PC-3 (cell line): Measurements from ENCODE around the gene GAB2. TPM values are rescaled to one million over a fixed set of nuclear protein-coding genes. Genes with fewer than 3 reads are reported as not detected.
A peak's percentile ranks its signal among the peaks of the same experiment; 100 is the strongest.

Source experiments
- ATAC-seq: fragments of 200-7000 bp; cut with Tn5 transposase; 2 replicates; pipeline ENCODE4 v1.9.1; 2020; ENCODE audit warnings: mild to moderate bottlenecking, moderate library complexity
- BruUV-seq: library from RNA; stranded (reverse); fragments of 400-500 nt; replicated peaks from 2 replicates; lab custom pipeline; 2021; lab: Mats Ljungman, UMichigan
- CTCF ChIA-PET: fragments of 300-600 bp; sonication (Branson Sonifier 250); formaldehyde crosslinking; loops from one replicate; lab custom pipeline; 2022; ENCODE audit warnings: antibody characterized with exemption; lab: Charles Lee
- POLR2A ChIA-PET: fragments of 300-600 bp; sonication (Branson Sonifier 250); formaldehyde crosslinking; loops from one replicate; lab custom pipeline; 2022; ENCODE audit warnings: antibody characterized with exemption; ENCODE audit not compliant: unreplicated experiment; lab: Charles Lee
- DNase-seq: peaks from one replicate; pipeline ENCODE4 v3.0.0-alpha.2; 2015
- H2AFZ ChIP-seq: fragments of 300-600 bp; sonication (generic); 2 replicates; pipeline ENCODE4 v1.6.0; 2016; ENCODE audit warnings: antibody characterized with exemption, low read length
- H3F3A ChIP-seq: fragments of 300-600 bp; sonication (generic); one replicate; pipeline ENCODE4 v1.6.0; 2017; ENCODE audit warnings: antibody characterized with exemption, low read length, control low read depth, mild to moderate bottlenecking; ENCODE audit not compliant: unreplicated experiment
- H3K27ac ChIP-seq: fragments of 300-600 bp; sonication (generic); 2 replicates; pipeline ENCODE4 v1.5.1; 2016; ENCODE audit warnings: mild to moderate bottlenecking, low read length
- H3K27me3 ChIP-seq: fragments of 300-600 bp; sonication (generic); 2 replicates; pipeline ENCODE4 v1.6.1; 2016; ENCODE audit warnings: low read length, mixed read lengths
- H3K36me3 ChIP-seq: fragments of 300-600 bp; sonication (generic); 2 replicates; pipeline ENCODE4 v1.6.1; 2016; ENCODE audit warnings: low read depth, mixed run types, low read length, mixed read lengths
- H3K4me1 ChIP-seq: fragments of 300-600 bp; sonication (generic); 2 replicates; pipeline ENCODE4 v1.5.1; 2016; ENCODE audit warnings: low read length; ENCODE audit not compliant: insufficient read depth
- H3K4me2 ChIP-seq: fragments of 300-600 bp; sonication (generic); 2 replicates; pipeline ENCODE4 v1.6.0; 2016; ENCODE audit warnings: low read length
- H3K4me3 ChIP-seq: fragments of 300-600 bp; sonication (generic); 2 replicates; pipeline ENCODE4 v1.5.1; 2016; ENCODE audit warnings: mild to moderate bottlenecking, low read length, mixed read lengths
- H3K79me2 ChIP-seq: fragments of 300-600 bp; sonication (generic); 2 replicates; pipeline ENCODE4 v1.6.1; 2017; ENCODE audit warnings: low read length, mixed read lengths
- H3K9ac ChIP-seq: fragments of 300-600 bp; sonication (generic); 2 replicates; pipeline ENCODE4 v1.6.0; 2016; ENCODE audit warnings: mild to moderate bottlenecking, low read length
- H3K9me2 ChIP-seq: fragments of 300-600 bp; sonication (generic); replicated peaks from 2 replicates; pipeline ENCODE4 v1.6.1; 2016; ENCODE audit warnings: mixed run types, low read length, mixed read lengths
- H3K9me3 ChIP-seq: fragments of 300-600 bp; sonication (generic); 2 replicates; pipeline ENCODE4 v1.6.1; 2016; ENCODE audit warnings: low read length, mixed read lengths
- H4K20me1 ChIP-seq: fragments of 300-600 bp; sonication (generic); 2 replicates; pipeline ENCODE4 v1.6.1; 2016; ENCODE audit warnings: low read length, mixed read lengths
- CTCF ChIP-seq: fragments of 300-600 bp; sonication (generic); conservative IDR thresholded peaks from 2 replicates; pipeline ENCODE4 v1.5.1; 2017; ENCODE audit warnings: antibody characterized with exemption, low read depth, mild to moderate bottlenecking, low read length
- EZH2 ChIP-seq: fragments of 300-600 bp; sonication (generic); IDR thresholded peaks from one replicate; pipeline ENCODE4 v1.6.1; 2017; ENCODE audit warnings: antibody characterized with exemption, mild to moderate bottlenecking, low read length; ENCODE audit not compliant: unreplicated experiment
- EZH2phosphoT487 ChIP-seq: fragments of 300-600 bp; sonication (generic); IDR thresholded peaks from 2 replicates; pipeline ENCODE4 v1.6.1; 2018; ENCODE audit warnings: mild to moderate bottlenecking, antibody characterized with exemption, low read length, borderline replicate concordance
- intact Hi-C: fragments of 100-400 bp; cut with micrococcal nuclease; formaldehyde crosslinking; loops from 2 replicates; pipeline ENCODE4 v1.9.0; 2023
- total RNA-seq: library from RNA; depleted of rRNA; stranded (reverse); fragments of >200 nt; gene quantifications from 2 replicates; pipeline ENCODE4 v1.2.3, GENCODE V29; 2014

The GAB2 gene
- total RNA-seq, 1 experiment from 2014 or later: 7.1 TPM

GRCh38 chr11:78190374-78190773 is 227.2 kb downstream of the GAB2 start:
- no peaks in the 10 kb centered on the region for H4K20me1 ChIP-seq
- no peak overlapping the region for H3K9ac ChIP-seq
- intact Hi-C loops: no loop called here
- no peaks in the 10 kb centered on the region for H3K36me3 ChIP-seq
- peaks cover 53% of the 10 kb centered on the region for H3K79me2 ChIP-seq
- peak overlapping the region; percentile 99 for H3K4me2 ChIP-seq
- H3K9me2 ChIP-seq: no peaks in the 10 kb centered on the region
- CTCF ChIA-PET: no interaction called here
- TF ChIP-seq EZH2phosphoT487 (no peak), CTCF (no peak), EZH2 (no peak)
- ATAC-seq (no peak), DNase-seq (no peak)
- no peaks in the 10 kb centered on the region for H3K27me3 ChIP-seq
- no peaks in the 10 kb centered on the region for H3K9me3 ChIP-seq
- peaks cover 46% of the 10 kb centered on the region for H3K4me1 ChIP-seq
- no peak overlapping the region for H3K27ac ChIP-seq
- peak overlapping the region; percentile 97; the same call in 1 of the 2 replicates for H3K4me3 ChIP-seq
- H2AFZ ChIP-seq: no peak overlapping the region
- POLR2A ChIA-PET: no interaction called here
- no peaks in the 10 kb centered on the region for H3F3A ChIP-seq
- no TSS peak for BruUV-seq

- H3K79me2 ChIP-seq: peaks cover 58% of the 10 kb centered on the region
- ATAC-seq (no peak), DNase-seq (no peak)
- H3K4me1 ChIP-seq: peaks cover 50% of the 10 kb centered on the region
- intact Hi-C loops: no loop called here
- no peaks in the 10 kb centered on the region for H3K36me3 ChIP-seq
- no TSS peak for BruUV-seq
- no peak overlapping the region for H3K9ac ChIP-seq
- peak overlapping the region; percentile 97 for H3K4me3 ChIP-seq
- H3K27ac ChIP-seq: no peak overlapping the region
- no peaks in the 10 kb centered on the region for H3F3A ChIP-seq
- TF ChIP-seq EZH2phosphoT487 (no peak), EZH2 (no peak), CTCF (no peak)
- CTCF ChIA-PET: no interaction called here
- no peak overlapping the region for H2AFZ ChIP-seq
- H3K4me2 ChIP-seq: peak overlapping the region; percentile 99
- no peaks in the 10 kb centered on the region for H4K20me1 ChIP-seq
- H3K9me2 ChIP-seq: no peaks in the 10 kb centered on the region
- no peaks in the 10 kb centered on the region for H3K9me3 ChIP-seq
- H3K27me3 ChIP-seq: no peaks in the 10 kb centered on the region
- POLR2A ChIA-PET: no interaction called here
Observed at GRCh38 chr11:78189851-78190250, 227.8 kb downstream of the GAB2 start.

- Histone ChIP-seq H3K27ac (no peak overlapping the region), H2AFZ (peak overlapping the region; percentile 91), H3K36me3 (no peaks in the 10 kb centered on the region), H3K9ac (peak overlapping the region; percentile 81), H3K27me3 (no peaks in the 10 kb centered on the region), H3K4me2 (peak overlapping the region; percentile 99), H3K4me3 (peak overlapping the region; percentile 97), H3K79me2 (peaks cover 62% of the 10 kb centered on the region), H4K20me1 (no peaks in the 10 kb centered on the region), H3K4me1 (peaks cover 44% of the 10 kb centered on the region), H3K9me2 (no peaks in the 10 kb centered on the region), H3K9me3 (no peaks in the 10 kb centered on the region), H3F3A (no peaks in the 10 kb centered on the region)
- BruUV-seq: TSS peak; percentile 38
- ATAC-seq (no peak; the same call in 1 of the 2 replicates), DNase-seq (no peak)
- POLR2A ChIA-PET: no interaction called here
- TF ChIP-seq EZH2 (no peak), EZH2phosphoT487 (no peak), CTCF (no peak)
- intact Hi-C loops: no loop called here
- CTCF ChIA-PET: interaction anchor here (1.1 kb wide), 1 partner anchor 40 kb away, joined by 3 read pairs; no protein-coding TSS in a partner anchor
Observed at GRCh38 chr11:78189174-78189724, 228.4 kb downstream of the GAB2 start.
